ENCODE results near the gene KIF16B. TPM values are rescaled to one million over a fixed set of nuclear protein-coding genes. Genes with fewer than 3 reads are reported as not detected.
"Not testable (repeated sequence)": the region's sequence is repeated elsewhere in the genome, so short reads cannot be mapped to it uniquely, and the experiment has no call there.

Gene KIF16B
- total RNA-seq, 4 donors from 2014 or later, result 70.5 to 169 (median 80.2) TPM

DNA sequence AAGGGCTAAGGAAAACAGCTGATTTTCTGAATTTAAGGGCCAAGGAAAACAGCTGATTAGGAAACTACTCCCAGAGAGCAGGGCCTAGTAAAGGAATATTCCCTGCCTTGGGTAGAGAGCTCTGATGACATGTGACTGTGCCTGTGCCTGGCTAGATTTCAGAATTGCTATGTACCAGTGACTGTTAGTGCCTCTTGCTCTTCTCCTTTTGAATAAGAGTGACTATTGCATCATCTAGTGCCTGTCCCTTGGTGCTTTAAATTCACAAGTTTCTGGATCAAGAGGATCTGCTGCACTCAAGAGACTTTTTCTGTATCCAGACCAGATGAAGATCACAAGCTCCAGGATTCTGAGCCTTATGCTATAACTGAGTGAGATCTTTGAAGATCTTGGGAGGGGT, 332.9 kb downstream of the KIF16B start:
- H3K27me3 ChIP-seq, result no peaks in the 10 kb centered on the region
- no peak overlapping the region for H3K4me3 ChIP-seq
- no peaks in the 10 kb centered on the region for H3K36me3 ChIP-seq
- DNase-seq, result no peak
- H3K4me1 ChIP-seq, result no peaks in the 10 kb centered on the region
- TF ChIP-seq, protein P1, sequence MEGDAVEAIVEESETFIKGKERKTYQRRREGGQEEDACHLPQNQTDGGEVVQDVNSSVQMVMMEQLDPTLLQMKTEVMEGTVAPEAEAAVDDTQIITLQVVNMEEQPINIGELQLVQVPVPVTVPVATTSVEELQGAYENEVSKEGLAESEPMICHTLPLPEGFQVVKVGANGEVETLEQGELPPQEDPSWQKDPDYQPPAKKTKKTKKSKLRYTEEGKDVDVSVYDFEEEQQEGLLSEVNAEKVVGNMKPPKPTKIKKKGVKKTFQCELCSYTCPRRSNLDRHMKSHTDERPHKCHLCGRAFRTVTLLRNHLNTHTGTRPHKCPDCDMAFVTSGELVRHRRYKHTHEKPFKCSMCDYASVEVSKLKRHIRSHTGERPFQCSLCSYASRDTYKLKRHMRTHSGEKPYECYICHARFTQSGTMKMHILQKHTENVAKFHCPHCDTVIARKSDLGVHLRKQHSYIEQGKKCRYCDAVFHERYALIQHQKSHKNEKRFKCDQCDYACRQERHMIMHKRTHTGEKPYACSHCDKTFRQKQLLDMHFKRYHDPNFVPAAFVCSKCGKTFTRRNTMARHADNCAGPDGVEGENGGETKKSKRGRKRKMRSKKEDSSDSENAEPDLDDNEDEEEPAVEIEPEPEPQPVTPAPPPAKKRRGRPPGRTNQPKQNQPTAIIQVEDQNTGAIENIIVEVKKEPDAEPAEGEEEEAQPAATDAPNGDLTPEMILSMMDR (IDR thresholded peaks at IDR 0.05), result no peak
- no peak for TF ChIP-seq POLR2A (IDR thresholded peaks at IDR 0.05)
- H3K27ac ChIP-seq, result no peak overlapping the region
- peaks cover 0 to 5% (median 0%) of the 10 kb centered on the region in 4 donors for H3K9me3 ChIP-seq

DNA sequence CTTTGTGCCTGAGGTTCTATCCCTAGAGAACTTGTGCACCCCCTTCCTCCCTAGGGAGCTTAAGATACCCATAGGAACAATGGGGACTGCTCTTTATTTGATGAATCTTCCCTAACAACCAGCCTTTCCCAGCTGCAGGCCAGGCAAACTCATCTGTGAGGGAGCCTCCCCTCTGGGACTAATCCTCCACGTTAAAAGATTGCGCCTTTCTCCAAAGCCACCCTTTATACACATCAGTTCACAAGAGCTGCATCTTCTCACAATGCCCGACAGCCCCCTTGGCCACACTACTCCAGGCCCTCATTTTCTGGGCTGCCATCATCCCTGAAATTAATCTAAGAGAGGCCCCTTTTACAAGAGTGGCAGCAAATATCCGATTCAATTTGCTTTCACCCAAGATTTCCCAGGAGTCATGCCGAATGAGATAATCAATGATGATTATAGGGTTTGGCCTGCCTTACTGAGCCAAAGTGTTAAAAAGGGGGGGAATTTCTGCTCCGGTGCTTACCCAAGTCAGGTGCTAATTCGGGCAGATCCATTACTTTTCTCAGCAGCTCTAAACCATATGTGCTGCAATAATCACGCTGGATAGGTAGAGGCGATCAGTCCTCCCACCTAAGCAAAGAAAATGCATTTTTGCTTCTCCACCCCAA, 336.5 kb downstream of the KIF16B start:
- Histone ChIP-seq H3K27ac (no peak overlapping the region), H3K4me3 (no peak overlapping the region), H3K36me3 (no peaks in the 10 kb centered on the region), H3K9me3 (peaks cover 0 to 5% (median 0%) of the 10 kb centered on the region in 4 donors), H3K4me1 (no peaks in the 10 kb centered on the region), H3K27me3 (no peaks in the 10 kb centered on the region)
- TF ChIP-seq, protein P1 (IDR thresholded peaks at IDR 0.05), result no peak
- no peak for TF ChIP-seq POLR2A (IDR thresholded peaks at IDR 0.05)
- DNase-seq, result no peak

DNA sequence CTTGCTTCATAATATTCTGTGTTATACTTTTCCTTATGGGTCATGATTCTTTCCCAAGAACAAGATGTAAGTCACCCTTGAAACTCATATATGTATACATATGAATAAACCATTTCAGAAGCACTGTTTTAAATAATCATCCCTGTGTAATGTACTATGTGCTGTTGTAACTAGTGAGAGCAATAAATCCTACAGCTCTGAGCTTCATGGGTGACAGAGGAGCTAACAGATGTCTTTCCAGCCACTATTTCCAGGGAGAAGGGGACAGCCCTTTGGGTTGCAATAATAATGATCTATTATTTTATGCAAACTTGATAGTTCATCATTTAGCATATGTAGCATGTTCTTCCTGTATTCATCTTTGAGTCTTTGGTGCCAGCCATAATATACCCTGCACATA, 342.8 kb downstream of the KIF16B start:
- H3K27ac ChIP-seq, result no peak overlapping the region
- DNase-seq, result no peak
- H3K4me1 ChIP-seq, result no peaks in the 10 kb centered on the region
- no peak overlapping the region for H3K4me3 ChIP-seq
- TF ChIP-seq, protein P1 (IDR thresholded peaks at IDR 0.05), result no peak
- TF ChIP-seq POLR2A (IDR thresholded peaks at IDR 0.05), result no peak
- no peaks in the 10 kb centered on the region for H3K9me3 ChIP-seq
- no peaks in the 10 kb centered on the region for H3K36me3 ChIP-seq
- H3K27me3 ChIP-seq, result no peaks in the 10 kb centered on the region

DNA sequence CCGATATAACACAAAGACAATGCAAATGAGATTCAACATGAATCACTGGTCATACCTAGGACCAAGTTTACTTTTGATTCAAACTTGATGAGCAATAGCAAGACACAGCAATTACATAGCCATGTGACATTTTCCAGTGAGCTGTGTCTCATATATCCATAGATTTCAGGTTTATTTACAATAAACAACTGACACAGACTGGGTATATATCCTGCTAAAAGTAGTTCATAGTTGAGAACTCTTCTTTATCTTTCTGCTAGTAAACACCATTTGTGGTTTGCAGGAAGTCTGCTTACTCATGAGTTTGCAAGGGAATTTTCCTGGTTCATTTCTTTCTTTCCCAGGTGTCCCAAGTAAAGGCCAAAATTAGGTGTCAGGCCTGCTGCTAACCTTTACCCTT, 343.4 kb downstream of the KIF16B start:
- H3K4me1 ChIP-seq, result no peaks in the 10 kb centered on the region
- no peaks in the 10 kb centered on the region for H3K36me3 ChIP-seq
- DNase-seq, result no peak
- no peaks in the 10 kb centered on the region for H3K27me3 ChIP-seq
- H3K9me3 ChIP-seq, result no peaks in the 10 kb centered on the region
- TF ChIP-seq, protein P1 (IDR thresholded peaks at IDR 0.05), result no peak
- no peak for TF ChIP-seq POLR2A (IDR thresholded peaks at IDR 0.05)
- H3K4me3 ChIP-seq, result no peak overlapping the region
- H3K27ac ChIP-seq, result no peak overlapping the region

- no peaks in the 10 kb centered on the region for H3K9me3 ChIP-seq
- no peak for TF ChIP-seq POLR2A (IDR thresholded peaks at IDR 0.05)
- TF ChIP-seq, protein P1 (IDR thresholded peaks at IDR 0.05), result no peak
- no peak overlapping the region for H3K4me3 ChIP-seq
- H3K36me3 ChIP-seq, result no peaks in the 10 kb centered on the region
- no peaks in the 10 kb centered on the region for H3K27me3 ChIP-seq
- no peaks in the 10 kb centered on the region for H3K4me1 ChIP-seq
- DNase-seq, result no peak
- no peak overlapping the region for H3K27ac ChIP-seq
Measured at GRCh38 chr20:16228722-16229121, 344.5 kb downstream of the KIF16B start.

DNA sequence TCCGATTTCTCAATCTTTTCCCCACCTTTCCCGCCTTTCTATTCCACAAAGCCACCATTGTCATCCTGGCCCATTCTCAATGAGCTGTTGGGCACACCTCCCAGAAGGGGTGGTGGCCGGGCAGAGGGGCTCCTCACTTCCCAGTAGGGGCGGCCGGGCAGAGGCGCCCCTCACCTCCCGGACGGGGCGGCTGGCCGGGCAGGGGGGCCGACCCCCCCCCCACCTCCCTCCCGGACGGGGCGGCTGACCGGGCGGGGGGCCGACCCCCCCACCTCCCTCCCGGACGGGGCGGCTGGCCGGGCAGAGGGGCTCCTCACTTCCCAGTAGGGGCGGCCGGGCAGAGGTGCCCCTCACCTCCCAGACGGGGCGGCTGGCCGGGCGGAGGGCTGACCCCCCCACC, 346.3 kb downstream of the KIF16B start:
- not testable (repeated sequence) for H3K27ac ChIP-seq, H3K4me3 ChIP-seq, H3K27me3 ChIP-seq, H3K4me1 ChIP-seq, H3K9me3 ChIP-seq, DNase-seq, H3K36me3 ChIP-seq
